Measurements from ENCODE around the gene HSPA4.
"Not testable (repeated sequence)": the region's sequence is repeated elsewhere in the genome, so short reads cannot be mapped to it uniquely, and the experiment has no call there.

Gene HSPA4

GRCh38 chr5:133051542-133052316, at the start of gene HSPA4:
TSS of gene HSPA4 (plus strand) at chr5:133052013. CDS start at chr5:133052251, 238 bp downstream.
- in situ Hi-C loops (cut with MboI; ENCODE audit: low pct_unique_long_range_greater_than_20kb, low sequenced_read_pairs) = no loop called here
- peak; percentile 98 for DNase-seq

- in situ Hi-C loops (cut with MboI; ENCODE audit: low pct_unique_long_range_greater_than_20kb, low sequenced_read_pairs) = no loop called here
- no peak for DNase-seq
Measured at GRCh38 chr5:133006653-133007052, 45.2 kb upstream of the HSPA4 start.

GRCh38 chr5:133008455-133008854, 43.4 kb upstream of the HSPA4 start:
- DNase-seq; in situ Hi-C loops (cut with MboI; ENCODE audit: low pct_unique_long_range_greater_than_20kb, low sequenced_read_pairs): not testable (repeated sequence)

- DNase-seq = no peak
- in situ Hi-C loops (cut with MboI; ENCODE audit: low pct_unique_long_range_greater_than_20kb, low sequenced_read_pairs) = no loop called here
Measured at GRCh38 chr5:133015466-133015865, 36.3 kb upstream of the HSPA4 start.

- in situ Hi-C loops (cut with MboI; ENCODE audit: low pct_unique_long_range_greater_than_20kb, low sequenced_read_pairs) = no loop called here
- no peak for DNase-seq
Measured at GRCh38 chr5:133017964-133018363, 33.8 kb upstream of the HSPA4 start.

- DNase-seq; in situ Hi-C loops (cut with MboI; ENCODE audit: low pct_unique_long_range_greater_than_20kb, low sequenced_read_pairs): not testable (repeated sequence)
Measured at GRCh38 chr5:133019471-133019870, 32.3 kb upstream of the HSPA4 start.

GRCh38 chr5:133025804-133026663, 25.8 kb upstream of the HSPA4 start, which contains the start of gene ZCCHC10:
TSS of gene ZCCHC10 (minus strand) at chr5:133026549. CDS start at chr5:133026537, 12 bp downstream.
- DNase-seq = peak; percentile 93
- in situ Hi-C loops (cut with MboI; ENCODE audit: low pct_unique_long_range_greater_than_20kb, low sequenced_read_pairs) = no loop called here

GRCh38 chr5:133026664-133027153, 25.1 kb upstream of the HSPA4 start:
- in situ Hi-C loops (cut with MboI; ENCODE audit: low pct_unique_long_range_greater_than_20kb, low sequenced_read_pairs) = no loop called here
- no peak for DNase-seq

- in situ Hi-C loops (cut with MboI; ENCODE audit: low pct_unique_long_range_greater_than_20kb, low sequenced_read_pairs) = no loop called here
- DNase-seq = no peak
Measured at GRCh38 chr5:133029416-133029815, 22.4 kb upstream of the HSPA4 start.

- in situ Hi-C loops (cut with MboI; ENCODE audit: low pct_unique_long_range_greater_than_20kb, low sequenced_read_pairs) = no loop called here
- DNase-seq = no peak
Measured at GRCh38 chr5:133030343-133031005, 21.3 kb upstream of the HSPA4 start.

- peak; percentile 47 for DNase-seq
- in situ Hi-C loops (cut with MboI; ENCODE audit: low pct_unique_long_range_greater_than_20kb, low sequenced_read_pairs) = no loop called here
Measured at GRCh38 chr5:133032852-133033742, 18.7 kb upstream of the HSPA4 start.

- in situ Hi-C loops (cut with MboI; ENCODE audit: low pct_unique_long_range_greater_than_20kb, low sequenced_read_pairs) = no loop called here
- no peak for DNase-seq
Measured at GRCh38 chr5:133034064-133034463, 17.7 kb upstream of the HSPA4 start.

- in situ Hi-C loops (cut with MboI; ENCODE audit: low pct_unique_long_range_greater_than_20kb, low sequenced_read_pairs) = no loop called here
- no peak for DNase-seq
Measured at GRCh38 chr5:133035224-133035623, 16.6 kb upstream of the HSPA4 start.

- in situ Hi-C loops (cut with MboI; ENCODE audit: low pct_unique_long_range_greater_than_20kb, low sequenced_read_pairs); DNase-seq: not testable (repeated sequence)
Measured at GRCh38 chr5:133036677-133037076, 15.1 kb upstream of the HSPA4 start.

GRCh38 chr5:133041157-133041784, 10.5 kb upstream of the HSPA4 start:
- in situ Hi-C loops (cut with MboI; ENCODE audit: low pct_unique_long_range_greater_than_20kb, low sequenced_read_pairs) = no loop called here
- DNase-seq = no peak

- no peak for DNase-seq
- in situ Hi-C loops (cut with MboI; ENCODE audit: low pct_unique_long_range_greater_than_20kb, low sequenced_read_pairs) = no loop called here
Measured at GRCh38 chr5:133041910-133042309, 9.9 kb upstream of the HSPA4 start.

GRCh38 chr5:133046560-133046959, 5.3 kb upstream of the HSPA4 start:
- DNase-seq; in situ Hi-C loops (cut with MboI; ENCODE audit: low pct_unique_long_range_greater_than_20kb, low sequenced_read_pairs): not testable (repeated sequence)

- in situ Hi-C loops (cut with MboI; ENCODE audit: low pct_unique_long_range_greater_than_20kb, low sequenced_read_pairs) = no loop called here
- no peak for DNase-seq
Measured at GRCh38 chr5:133047404-133047803, 4.4 kb upstream of the HSPA4 start.
